GM18498 (cell line): ENCODE measurements around the gene ANKH.

ENCODE experiments used
- ATAC-seq: cut with Tn5 transposase; IDR thresholded peaks from one replicate; pipeline ENCODE4 v1.9.1; 2021; ENCODE audit warnings: mild to moderate bottlenecking, moderate library complexity; ENCODE audit not compliant: unreplicated experiment

ANKH gene

DNA sequence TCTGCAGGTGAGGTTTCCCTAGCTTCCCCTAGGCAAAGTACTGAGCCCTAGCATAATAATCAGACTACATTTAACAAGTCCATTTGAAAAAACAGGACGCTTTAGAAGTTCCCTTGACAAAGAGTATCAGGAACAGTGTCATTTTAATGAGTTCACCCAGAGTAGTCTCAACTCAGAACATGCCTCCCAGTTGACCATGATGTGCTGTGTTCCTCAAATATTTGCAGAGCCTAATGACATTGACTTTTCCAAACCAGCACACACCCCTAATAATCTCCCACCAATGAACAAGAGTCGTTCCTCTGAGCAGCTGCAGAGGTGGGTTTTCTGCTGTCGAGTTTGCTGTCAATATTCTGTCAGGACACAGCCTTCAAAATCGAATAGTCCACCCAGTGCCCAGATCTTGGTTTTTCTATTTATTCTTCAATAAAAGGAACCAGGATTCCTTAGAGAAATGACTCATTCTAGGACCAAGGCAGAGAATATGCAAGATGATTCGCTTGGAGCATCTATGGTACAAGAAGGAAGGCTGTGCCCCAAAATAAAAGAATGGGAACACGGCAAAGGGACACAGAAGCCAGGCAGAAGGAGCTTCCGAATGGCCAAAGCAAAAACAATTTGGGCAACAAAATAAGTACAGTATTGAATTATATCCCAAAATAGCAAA is 149.5 kb downstream of the ANKH start:
- no peak for ATAC-seq

GRCh38 chr5:14720236-14720923 is 151.2 kb downstream of the ANKH start:
- no peak for ATAC-seq

DNA sequence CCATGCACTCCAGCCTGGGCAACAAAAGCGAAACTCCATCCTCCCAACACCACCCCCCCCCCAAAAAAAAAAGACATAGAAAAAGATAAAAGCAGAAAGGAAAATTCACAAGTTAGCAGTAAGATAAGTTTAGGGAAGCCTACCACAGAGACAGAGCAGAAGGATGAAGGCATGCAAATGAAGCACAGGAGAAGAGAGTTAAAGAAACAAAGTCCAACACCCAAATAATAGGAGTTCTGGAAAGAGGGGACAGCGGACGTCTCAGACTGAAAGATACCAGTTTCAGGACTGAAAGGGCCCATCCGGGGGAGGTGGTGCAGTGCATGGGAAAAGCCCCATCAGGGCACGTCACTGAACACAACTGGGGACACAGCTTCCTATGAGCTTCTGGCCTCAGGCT is 152.8 kb downstream of the ANKH start:
- no peak for ATAC-seq

DNA sequence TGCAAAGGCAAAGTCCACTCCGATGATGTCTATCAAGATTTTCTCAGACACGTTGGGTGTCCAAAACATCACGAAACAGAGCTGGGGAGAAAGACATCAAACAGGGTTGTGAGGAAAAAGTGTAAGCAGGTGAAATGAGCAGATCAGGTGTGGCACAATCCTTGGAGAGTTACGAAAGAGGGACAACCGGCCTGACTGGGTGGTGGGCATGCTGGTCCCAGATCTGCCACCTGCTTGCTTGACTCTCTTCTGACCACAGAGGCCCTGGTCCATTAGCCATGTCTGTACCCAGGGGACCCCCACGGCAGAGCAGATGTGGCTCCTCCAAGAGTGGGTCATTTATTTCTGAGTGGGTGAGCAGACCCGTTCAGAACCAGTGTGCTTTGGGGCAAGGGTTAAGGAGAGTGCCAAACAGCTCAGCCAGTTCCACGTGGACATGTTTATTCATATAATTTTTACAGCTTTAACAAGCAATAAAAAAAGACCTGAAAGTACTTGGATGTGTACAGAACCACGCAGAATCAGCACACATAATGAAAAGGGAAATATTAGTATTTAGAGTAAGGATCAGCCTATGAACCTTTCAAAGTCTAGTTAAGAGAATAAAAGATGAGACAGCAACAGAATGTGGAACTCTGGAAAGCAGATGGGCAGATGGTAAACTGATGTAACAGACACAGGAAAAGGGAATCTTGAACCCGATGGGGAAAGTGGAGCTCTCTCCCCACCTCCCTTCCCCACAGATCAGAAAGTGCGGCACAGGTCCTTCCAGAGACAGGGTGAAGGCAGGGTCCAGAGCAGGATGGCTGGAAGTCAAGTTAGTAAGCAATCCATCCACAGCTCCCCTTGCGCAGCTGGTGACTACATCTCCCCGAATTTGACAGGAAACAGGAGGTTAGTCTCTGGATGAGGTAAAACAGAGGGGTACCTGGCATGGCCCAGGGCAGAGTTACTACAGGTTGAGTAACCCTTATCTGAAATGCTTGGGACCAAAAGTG is 154.5 kb downstream of the ANKH start:
- no peak for ATAC-seq

DNA sequence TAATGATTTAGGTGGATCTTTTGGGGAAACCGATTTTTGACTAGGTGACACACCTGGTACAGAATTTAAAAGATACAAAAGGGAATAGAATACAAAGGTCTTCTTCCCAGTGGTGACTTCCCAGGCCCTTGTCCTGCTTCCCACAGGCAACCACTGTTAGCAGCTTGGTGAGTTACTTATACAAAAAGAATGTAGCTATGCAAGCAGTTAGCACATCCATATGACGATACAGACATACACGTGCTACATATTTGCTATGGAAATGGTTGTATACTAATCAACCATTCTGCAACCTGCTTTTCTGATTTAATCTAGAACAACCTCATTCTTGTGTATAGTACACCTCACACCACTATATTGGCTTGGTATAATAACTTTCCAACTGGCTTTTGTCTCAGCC is 156.1 kb downstream of the ANKH start:
- no peak for ATAC-seq

GRCh38 chr5:14714706-14715105 is 156.9 kb downstream of the ANKH start:
- ATAC-seq = no peak

GRCh38 chr5:14713476-14714390 is 157.8 kb downstream of the ANKH start:
- no peak for ATAC-seq

GRCh38 chr5:14712666-14713065 is 158.9 kb downstream of the ANKH start:
- no peak for ATAC-seq

GRCh38 chr5:14712131-14712530 is 159.4 kb downstream of the ANKH start:
- no peak for ATAC-seq

- no peak for ATAC-seq
Observed at GRCh38 chr5:14710313-14710994, 161.1 kb downstream of the ANKH start.

DNA sequence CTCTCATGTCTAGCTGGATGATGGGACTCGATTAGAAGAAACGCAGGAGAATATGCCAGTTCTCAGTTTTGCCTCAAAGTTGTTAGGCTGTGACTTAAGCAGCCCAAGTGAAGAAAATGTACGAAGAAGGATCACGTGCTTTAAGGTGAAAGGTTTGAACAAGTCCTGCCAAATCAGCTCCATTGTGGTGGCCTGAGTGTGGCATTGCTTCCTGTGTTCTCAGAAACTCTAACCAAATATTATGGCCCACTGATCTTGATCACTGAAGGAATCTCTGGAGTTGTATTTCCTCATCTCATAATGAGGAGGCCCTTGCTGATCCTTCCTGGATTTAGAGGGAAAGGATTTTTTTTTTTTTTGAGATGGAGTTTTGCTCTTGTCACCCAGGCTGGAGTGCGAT is 163.0 kb downstream of the ANKH start:
- no peak for ATAC-seq

DNA sequence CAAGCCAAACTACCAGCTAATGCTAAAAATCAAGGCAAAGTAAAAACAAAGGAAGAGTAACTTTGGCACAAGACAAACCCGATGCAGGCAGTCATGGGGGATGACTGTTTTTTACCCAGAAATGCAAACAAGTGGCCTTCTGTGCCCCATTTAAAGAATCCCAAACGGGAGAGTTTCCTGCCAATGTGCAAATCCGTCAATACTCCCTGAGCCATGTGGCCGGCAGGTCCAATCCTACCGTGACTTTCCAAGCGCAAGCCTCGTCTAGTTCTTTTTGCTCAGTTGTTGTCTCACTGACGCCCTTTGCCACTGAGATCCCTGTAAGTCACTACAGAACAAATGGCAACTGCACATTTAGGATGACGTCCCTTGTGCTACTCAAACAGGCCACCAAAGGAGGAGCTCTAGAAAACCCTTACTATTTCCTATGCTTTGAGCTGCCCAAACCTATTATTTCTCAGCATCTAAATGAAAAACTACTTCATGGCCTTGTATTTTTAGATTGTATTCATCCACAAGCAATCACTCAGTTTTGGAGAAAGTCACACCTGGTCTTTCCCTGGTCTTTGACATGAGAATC is 163.7 kb downstream of the ANKH start:
- no peak for ATAC-seq

GRCh38 chr5:14706615-14707021 is 165.0 kb downstream of the ANKH start:
- no peak for ATAC-seq

DNA sequence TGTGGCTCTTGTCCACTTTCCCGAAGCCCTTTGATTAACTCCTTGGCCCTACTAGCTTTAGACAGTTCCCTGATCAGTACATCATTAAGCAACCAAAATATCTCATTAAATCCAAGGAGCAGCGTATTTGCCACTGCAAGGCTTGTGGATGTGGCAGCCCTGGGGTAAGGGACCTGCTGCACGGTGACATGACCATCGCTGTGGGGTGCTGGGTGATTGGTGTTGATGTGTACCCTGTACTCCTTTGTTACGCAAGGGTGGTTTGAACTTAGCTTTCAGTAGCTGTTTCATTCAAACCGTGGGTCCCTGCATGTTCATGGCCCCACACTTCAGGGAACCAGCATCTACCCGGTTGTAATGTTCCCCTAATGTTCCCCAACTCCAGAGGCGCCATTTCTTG is 166.0 kb downstream of the ANKH start:
- no peak for ATAC-seq

DNA sequence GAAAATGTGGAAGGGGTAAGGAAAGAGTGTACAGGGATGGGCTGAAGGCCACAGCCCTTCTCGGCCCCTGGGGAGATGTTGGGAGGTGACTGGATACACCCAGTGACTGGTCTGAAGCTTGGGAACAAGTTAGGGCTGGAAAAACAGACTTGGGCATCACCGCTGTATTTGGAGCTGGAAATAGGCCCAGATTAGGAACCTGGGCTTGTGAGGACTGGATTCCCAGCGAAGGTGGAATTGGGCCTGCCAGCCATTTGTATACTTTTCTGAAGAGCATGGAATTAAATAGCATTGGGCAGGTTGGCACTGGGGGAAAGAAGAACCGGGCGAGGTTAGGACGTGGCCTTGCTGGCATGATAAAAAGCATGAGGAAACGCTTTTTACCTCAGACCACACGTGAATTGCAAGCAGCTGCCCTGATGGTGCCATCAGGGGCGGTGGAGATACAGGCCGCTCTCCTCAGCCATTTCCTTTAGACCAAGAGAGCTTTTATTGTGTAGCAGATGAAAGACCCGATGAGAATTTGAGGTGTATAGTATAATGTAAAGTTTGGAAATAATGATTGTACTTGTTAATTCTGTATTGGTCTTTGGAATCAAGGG is 169.2 kb downstream of the ANKH start:
- ATAC-seq = no peak

GRCh38 chr5:14701556-14701955 is 170.0 kb downstream of the ANKH start:
- ATAC-seq = no peak

GRCh38 chr5:14700478-14701436 is 170.8 kb downstream of the ANKH start:
- no peak for ATAC-seq

- ATAC-seq = no peak
Observed at GRCh38 chr5:14699807-14700400, 171.7 kb downstream of the ANKH start.
